Tibial nerve (tissue), 3 donors: ENCODE measurements around the gene SRPK2.

Experiments
- POLR2A ChIP-seq, 2 donors: fragments of 450-650 bp; IDR thresholded peaks; one replicate each; pipeline ENCODE4 v1.6.1; 2017; ENCODE audit warnings: antibody characterized with exemption in 2 of 2, mild to moderate bottlenecking in 2 of 2, moderate library complexity in 2 of 2
- TF ChIP-seq, protein P1 (sequence below), 5 experiments: fragments of 200-600 bp in 3 of 5; fragments of 450-650 bp in 2 of 5; sonication (generic) in 3 of 5; IDR thresholded peaks; one replicate each; pipeline ENCODE4 v1.5.1; 2016 to 2019; ENCODE audit warnings: antibody characterized with exemption in 5 of 5, mild to moderate bottlenecking in 3 of 5, moderate library complexity in 2 of 5

DNA sequence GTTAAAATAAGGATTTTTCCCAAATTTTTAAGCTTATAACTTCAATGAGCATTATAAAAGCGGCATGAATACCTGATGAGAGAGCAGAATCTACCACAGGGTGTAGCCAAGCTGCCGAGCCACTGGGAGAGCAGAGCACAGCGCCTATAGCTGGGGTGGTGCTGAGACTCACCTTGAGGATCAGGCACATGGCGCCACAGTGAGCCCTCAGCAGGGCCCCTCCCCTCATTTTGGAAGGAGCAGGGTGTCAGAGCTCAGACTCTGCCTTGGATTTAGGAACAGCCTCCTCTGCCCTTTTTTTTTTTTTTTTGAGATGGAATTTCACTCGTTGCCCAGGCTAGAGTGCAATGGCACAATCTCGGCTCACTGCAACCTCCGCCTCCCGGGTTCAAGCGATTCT is 118.6 kb downstream of the SRPK2 start:
- TF ChIP-seq, protein P1, sequence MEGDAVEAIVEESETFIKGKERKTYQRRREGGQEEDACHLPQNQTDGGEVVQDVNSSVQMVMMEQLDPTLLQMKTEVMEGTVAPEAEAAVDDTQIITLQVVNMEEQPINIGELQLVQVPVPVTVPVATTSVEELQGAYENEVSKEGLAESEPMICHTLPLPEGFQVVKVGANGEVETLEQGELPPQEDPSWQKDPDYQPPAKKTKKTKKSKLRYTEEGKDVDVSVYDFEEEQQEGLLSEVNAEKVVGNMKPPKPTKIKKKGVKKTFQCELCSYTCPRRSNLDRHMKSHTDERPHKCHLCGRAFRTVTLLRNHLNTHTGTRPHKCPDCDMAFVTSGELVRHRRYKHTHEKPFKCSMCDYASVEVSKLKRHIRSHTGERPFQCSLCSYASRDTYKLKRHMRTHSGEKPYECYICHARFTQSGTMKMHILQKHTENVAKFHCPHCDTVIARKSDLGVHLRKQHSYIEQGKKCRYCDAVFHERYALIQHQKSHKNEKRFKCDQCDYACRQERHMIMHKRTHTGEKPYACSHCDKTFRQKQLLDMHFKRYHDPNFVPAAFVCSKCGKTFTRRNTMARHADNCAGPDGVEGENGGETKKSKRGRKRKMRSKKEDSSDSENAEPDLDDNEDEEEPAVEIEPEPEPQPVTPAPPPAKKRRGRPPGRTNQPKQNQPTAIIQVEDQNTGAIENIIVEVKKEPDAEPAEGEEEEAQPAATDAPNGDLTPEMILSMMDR (IDR thresholded peaks at IDR 0.05) = no peak
- no peak for TF ChIP-seq POLR2A (IDR thresholded peaks at IDR 0.05)
